Liver (tissue), 9 donors: ENCODE measurements around the gene DIS3. TPM values are rescaled to one million over a fixed set of nuclear protein-coding genes. Genes with fewer than 3 reads are reported as not detected.

Source experiments
- DNase-seq: peaks from one replicate; pipeline ENCODE4 v3.0.0-alpha.2; 2017; ENCODE audit warnings: low spot score
- H3K27ac ChIP-seq, 2 donors: one replicate each; pipeline ENCODE4 v1.7.0; 2013; ENCODE audit warnings: inconsistent platforms in 2 of 2, low read length in 2 of 2, control low read depth in 1 of 2, low read depth in 1 of 2, mild to moderate bottlenecking in 1 of 2
- H3K27me3 ChIP-seq, 4 donors: one replicate each; pipeline versions ENCODE4 v1.6.1 to v1.7.0; 2013; ENCODE audit warnings: low read length in 3 of 4, inconsistent platforms in 1 of 4, mild to moderate bottlenecking in 1 of 4, moderate library complexity in 1 of 4; ENCODE audit not compliant: control insufficient read depth in 4 of 4, insufficient read depth in 4 of 4
- H3K36me3 ChIP-seq, 4 donors: one replicate each; pipeline versions ENCODE4 v1.6.1 to v1.7.0; 2013; ENCODE audit warnings: low read length in 3 of 4, mild to moderate bottlenecking in 3 of 4, low read depth in 1 of 4, moderate library complexity in 1 of 4; ENCODE audit not compliant: control insufficient read depth in 4 of 4, insufficient read depth in 3 of 4
- H3K4me1 ChIP-seq, 4 donors: one replicate each; pipeline versions ENCODE4 v1.6.1 to v1.7.0; 2013; ENCODE audit warnings: low read length in 3 of 4, mild to moderate bottlenecking in 3 of 4, moderate library complexity in 1 of 4; ENCODE audit not compliant: control insufficient read depth in 4 of 4, insufficient read depth in 4 of 4
- H3K4me3 ChIP-seq, 3 donors: one replicate each; pipeline versions ENCODE4 v1.6.1 to v1.7.0; 2013; ENCODE audit warnings: low read length in 3 of 3, control low read depth in 1 of 3, low read depth in 1 of 3, mild to moderate bottlenecking in 1 of 3
- H3K9ac ChIP-seq, 2 donors: one replicate each; pipeline ENCODE4 v1.7.0; 2013; ENCODE audit warnings: low read length in 2 of 2, mild to moderate bottlenecking in 2 of 2, moderate library complexity in 2 of 2, control low read depth in 1 of 2, low read depth in 1 of 2
- H3K9me3 ChIP-seq, 4 donors: one replicate each; pipeline versions ENCODE4 v1.6.1 to v1.7.0; 2013; ENCODE audit warnings: low read length in 3 of 4; ENCODE audit not compliant: control insufficient read depth in 4 of 4
- ATF3 ChIP-seq: IDR thresholded peaks from 2 replicates; pipeline ENCODE4 v1.6.1; 2016; ENCODE audit warnings: antibody characterized with exemption
- EGR1 ChIP-seq, 2 donors: IDR thresholded peaks; 2 replicates each; pipeline ENCODE4 v1.6.1; 2016 to 2018; ENCODE audit warnings: antibody characterized with exemption in 2 of 2, low read depth in 2 of 2
- FOXA1 ChIP-seq: IDR thresholded peaks from 2 replicates; pipeline ENCODE4 v1.6.1; 2016; ENCODE audit warnings: antibody characterized with exemption
- FOXA2 ChIP-seq: IDR thresholded peaks from 2 replicates; pipeline ENCODE4 v1.6.1; 2016; ENCODE audit warnings: antibody characterized with exemption
- GABPA ChIP-seq, 2 donors: IDR thresholded peaks in 1 of 2; conservative IDR thresholded peaks in 1 of 2; 2 replicates each; pipeline ENCODE4 v1.6.1; 2016; ENCODE audit warnings: antibody characterized with exemption in 2 of 2, mild to moderate bottlenecking in 1 of 2, moderate library complexity in 1 of 2
- HNF4A ChIP-seq, 2 donors: conservative IDR thresholded peaks; 2 replicates each; pipeline ENCODE4 v1.6.1; 2016; ENCODE audit warnings: antibody characterized with exemption in 2 of 2, mild to moderate bottlenecking in 2 of 2
- HNF4G ChIP-seq: IDR thresholded peaks from 2 replicates; pipeline ENCODE4 v1.6.1; 2016; ENCODE audit warnings: antibody characterized with exemption
- JUND ChIP-seq, 2 donors: IDR thresholded peaks; 2 replicates each; pipeline ENCODE4 v1.6.1; 2016; ENCODE audit warnings: antibody characterized with exemption in 2 of 2
- MAX ChIP-seq: IDR thresholded peaks from 2 replicates; pipeline ENCODE4 v1.6.1; 2016; ENCODE audit warnings: antibody characterized with exemption
- NR2F2 ChIP-seq: IDR thresholded peaks from 2 replicates; pipeline ENCODE4 v1.6.1; 2016; ENCODE audit warnings: antibody characterized with exemption
- RAD21 ChIP-seq, 2 donors: IDR thresholded peaks; 2 replicates each; pipeline ENCODE4 v1.6.1; 2016; ENCODE audit warnings: antibody characterized with exemption in 2 of 2, mild to moderate bottlenecking in 2 of 2
- REST ChIP-seq: IDR thresholded peaks from 2 replicates; pipeline ENCODE4 v1.6.1; 2016; ENCODE audit warnings: antibody characterized with exemption, mild to moderate bottlenecking
- RXRA ChIP-seq, 2 donors: IDR thresholded peaks; 2 replicates each; pipeline ENCODE4 v1.6.1; 2017 to 2018; ENCODE audit warnings: antibody characterized with exemption in 2 of 2, mild to moderate bottlenecking in 1 of 2
- SP1 ChIP-seq: IDR thresholded peaks from 2 replicates; pipeline ENCODE4 v1.6.1; 2018; ENCODE audit warnings: antibody characterized with exemption, mild to moderate bottlenecking
- TAF1 ChIP-seq: conservative IDR thresholded peaks from 2 replicates; pipeline ENCODE4 v1.6.1; 2016; ENCODE audit warnings: antibody characterized with exemption, mild to moderate bottlenecking
- YY1 ChIP-seq: IDR thresholded peaks from 2 replicates; pipeline ENCODE4 v1.6.1; 2016; ENCODE audit warnings: antibody characterized with exemption, mild to moderate bottlenecking
- WGBS: extraction: QIAGEN DNeasy Blood & Tissue Kit; methylation state at CpG from one replicate; pipeline ENCODE4 v1.1.7; 2013; 5-methylcytosine and 5-hydroxymethylcytosine counted together
- polyA plus RNA-seq, 2 donors: library from polyadenylated mRNA; stranded (reverse) in 1 of 2; unstranded in 1 of 2; fragments of 200-250 nt in 1 of 2; fragments of >200 nt in 1 of 2; fragmentation: Nextera tagmentation in 1 of 2; extraction: Ambion mirVana in 1 of 2; gene quantifications; one replicate each; pipeline versions ENCODE4 v1.2.1 to v1.2.3, GENCODE V29; 2013 to 2015
- total RNA-seq, 2 donors: library from RNA; depleted of rRNA; stranded (reverse); fragments of >200 nt; gene quantifications; one replicate each; pipeline ENCODE4 v1.2.3, GENCODE V29; 2014
- TF ChIP-seq, protein P1 (sequence below): fragments of 150-350 bp; IDR thresholded peaks from 2 replicates; pipeline ENCODE4 v1.5.1; 2017; ENCODE audit warnings: improper control_type of control experiment, low read depth, low read length; ENCODE audit not compliant: missing input control
- TF ChIP-seq, protein P2 (sequence below): IDR thresholded peaks from 2 replicates; pipeline ENCODE4 v1.6.1; 2016; ENCODE audit warnings: antibody characterized with exemption
- donor health status: healthy.
- donor health status: healthy.
- donor health status: healthy.
- donor health status: healthy.
- donor health status: healthy.

Gene DIS3
- total and polyA plus RNA-seq, 4 donors = 8.0 to 17.4 (median 11.5) TPM

- 87% methylated on average over 3 of the region's 3 CpGs for WGBS
- Histone ChIP-seq H3K27me3 (no peaks in the 10 kb centered on the region), H3K27ac (no peak overlapping the region), H3K9ac (no peak overlapping the region), H3K36me3 (peaks cover 17 to 88% (median 75%) of the 10 kb centered on the region in 4 donors), H3K4me1 (no peaks in the 10 kb centered on the region), H3K4me3 (no peak overlapping the region), H3K9me3 (no peaks in the 10 kb centered on the region)
- DNase-seq = no peak
- no peak for TF ChIP-seq NR2F2
- no peak for TF ChIP-seq FOXA1
- no peak for TF ChIP-seq YY1
- no peak for TF ChIP-seq SP1
- no peak for TF ChIP-seq HNF4G
- TF ChIP-seq RAD21 (IDR thresholded peaks at IDR 0.05) = no peak
- TF ChIP-seq RXRA (IDR thresholded peaks at IDR 0.05) = no peak
- no peak for TF ChIP-seq GABPA (IDR thresholded peaks at IDR 0.05 in 1 of 2, conservative IDR thresholded peaks at IDR 0.05 in 1 of 2)
- TF ChIP-seq FOXA2 = no peak
- TF ChIP-seq REST = no peak
- TF ChIP-seq, protein P1, sequence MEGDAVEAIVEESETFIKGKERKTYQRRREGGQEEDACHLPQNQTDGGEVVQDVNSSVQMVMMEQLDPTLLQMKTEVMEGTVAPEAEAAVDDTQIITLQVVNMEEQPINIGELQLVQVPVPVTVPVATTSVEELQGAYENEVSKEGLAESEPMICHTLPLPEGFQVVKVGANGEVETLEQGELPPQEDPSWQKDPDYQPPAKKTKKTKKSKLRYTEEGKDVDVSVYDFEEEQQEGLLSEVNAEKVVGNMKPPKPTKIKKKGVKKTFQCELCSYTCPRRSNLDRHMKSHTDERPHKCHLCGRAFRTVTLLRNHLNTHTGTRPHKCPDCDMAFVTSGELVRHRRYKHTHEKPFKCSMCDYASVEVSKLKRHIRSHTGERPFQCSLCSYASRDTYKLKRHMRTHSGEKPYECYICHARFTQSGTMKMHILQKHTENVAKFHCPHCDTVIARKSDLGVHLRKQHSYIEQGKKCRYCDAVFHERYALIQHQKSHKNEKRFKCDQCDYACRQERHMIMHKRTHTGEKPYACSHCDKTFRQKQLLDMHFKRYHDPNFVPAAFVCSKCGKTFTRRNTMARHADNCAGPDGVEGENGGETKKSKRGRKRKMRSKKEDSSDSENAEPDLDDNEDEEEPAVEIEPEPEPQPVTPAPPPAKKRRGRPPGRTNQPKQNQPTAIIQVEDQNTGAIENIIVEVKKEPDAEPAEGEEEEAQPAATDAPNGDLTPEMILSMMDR = no peak
- TF ChIP-seq HNF4A (conservative IDR thresholded peaks at IDR 0.05) = no peak
- TF ChIP-seq, protein P2, sequence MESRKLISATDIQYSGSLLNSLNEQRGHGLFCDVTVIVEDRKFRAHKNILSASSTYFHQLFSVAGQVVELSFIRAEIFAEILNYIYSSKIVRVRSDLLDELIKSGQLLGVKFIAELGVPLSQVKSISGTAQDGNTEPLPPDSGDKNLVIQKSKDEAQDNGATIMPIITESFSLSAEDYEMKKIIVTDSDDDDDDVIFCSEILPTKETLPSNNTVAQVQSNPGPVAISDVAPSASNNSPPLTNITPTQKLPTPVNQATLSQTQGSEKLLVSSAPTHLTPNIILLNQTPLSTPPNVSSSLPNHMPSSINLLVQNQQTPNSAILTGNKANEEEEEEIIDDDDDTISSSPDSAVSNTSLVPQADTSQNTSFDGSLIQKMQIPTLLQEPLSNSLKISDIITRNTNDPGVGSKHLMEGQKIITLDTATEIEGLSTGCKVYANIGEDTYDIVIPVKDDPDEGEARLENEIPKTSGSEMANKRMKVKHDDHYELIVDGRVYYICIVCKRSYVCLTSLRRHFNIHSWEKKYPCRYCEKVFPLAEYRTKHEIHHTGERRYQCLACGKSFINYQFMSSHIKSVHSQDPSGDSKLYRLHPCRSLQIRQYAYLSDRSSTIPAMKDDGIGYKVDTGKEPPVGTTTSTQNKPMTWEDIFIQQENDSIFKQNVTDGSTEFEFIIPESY = no peak
- TF ChIP-seq ATF3 = no peak
- no peak for TF ChIP-seq TAF1
- no peak for TF ChIP-seq JUND (IDR thresholded peaks at IDR 0.05)
- no peak for TF ChIP-seq MAX
- TF ChIP-seq EGR1 (IDR thresholded peaks at IDR 0.05; ENCODE audit: low read depth in 2 of 2) = no peak
These were observed 21.5 kb downstream of the DIS3 start for GRCh38 chr13:72760189-72760588.
